Prostate gland (tissue), 2 donors: ENCODE data around the gene CUTA. TPM values are rescaled to one million over a fixed set of nuclear protein-coding genes. Genes with fewer than 3 reads are reported as not detected.
A peak's percentile ranks its signal among the peaks of the same experiment; 100 is the strongest.

Experiments
- DNase-seq: peaks from one replicate; pipeline ENCODE4 v3.0.0-alpha.2; 2019; ENCODE audit warnings: low spot score
- H3K27ac ChIP-seq, 2 donors: fragments of 200-600 bp; sonication (generic); 2 replicates each; pipeline ENCODE4 v1.5.1; 2017 to 2019
- H3K27me3 ChIP-seq: fragments of 200-600 bp; sonication (generic); replicated peaks from 2 replicates; pipeline ENCODE4 v1.5.1; 2019; ENCODE audit not compliant: insufficient read depth
- H3K36me3 ChIP-seq, 2 donors: fragments of 200-600 bp; sonication (generic); 1 replicate in 1 of 2; 2 replicates in 1 of 2; pipeline versions ENCODE4 v1.5.1 to v1.8.1; 2017 to 2019
- H3K4me1 ChIP-seq: fragments of 200-600 bp; sonication (generic); replicated peaks from 2 replicates; pipeline ENCODE4 v1.5.1; 2019
- H3K4me3 ChIP-seq, 2 donors: fragments of 200-600 bp; sonication (generic); 2 replicates each; pipeline ENCODE4 v1.5.1; 2017 to 2019
- H3K9me3 ChIP-seq: fragments of 200-600 bp; sonication (generic); 2 replicates; pipeline ENCODE4 v1.5.1; 2017
- CTCF ChIP-seq, 4 experiments: fragments of 200-600 bp in 2 of 4; fragments of 450-650 bp in 2 of 4; sonication (generic) in 2 of 4; IDR thresholded peaks; 1 replicate in 3 of 4; 2 replicates in 1 of 4; pipeline ENCODE4 v1.5.1; 2016 to 2019; ENCODE audit warnings: antibody characterized with exemption in 4 of 4, mild to moderate bottlenecking in 2 of 4, moderate library complexity in 2 of 4
- POLR2A ChIP-seq: fragments of 450-650 bp; IDR thresholded peaks from one replicate; pipeline ENCODE4 v1.6.1; 2016; ENCODE audit warnings: antibody characterized with exemption, mild to moderate bottlenecking
- POLR2AphosphoS5 ChIP-seq: sonication (generic); formaldehyde crosslinking; IDR thresholded peaks from one replicate; pipeline ENCODE4 v1.6.1; 2017; ENCODE audit warnings: antibody characterized with exemption
- WGBS: methylation state at CpG from one replicate; pipeline ENCODE4 v1.1.5; 2018; 5-methylcytosine and 5-hydroxymethylcytosine counted together
- intact Hi-C: fragments of 100-400 bp; cut with DNase I; formaldehyde crosslinking; loops from one replicate; pipeline ENCODE4 v1.14.2; 2022
- total RNA-seq, 2 donors: library from RNA; depleted of rRNA; stranded (reverse); fragments of >200 nt; gene quantifications; one replicate each; pipeline ENCODE4 v1.1.0, GENCODE V29; 2016

The CUTA gene
- total RNA-seq: 100 to 1,000 TPM; 189 to 260 TPM

- H3K36me3 ChIP-seq: no peaks in the 10 kb centered on the region
- H3K4me1 ChIP-seq: peaks cover 6% of the 10 kb centered on the region
- intact Hi-C loops: loop anchor here (10.0 kb wide), 1 partner anchor 443 kb away; no protein-coding TSS in a partner anchor
These were observed at the start of gene CUTA for GRCh38 chr6:33417903-33418689. Gene CUTA (minus strand): TSS chr6:33418107. CDS start chr6:33418000, 107 bp downstream.

GRCh38 chr6:33467091-33467490 lies 49.2 kb upstream of the CUTA start:
- Histone ChIP-seq H3K4me3 (no peak overlapping the region), H3K36me3 (no peaks in the 10 kb centered on the region), H3K27me3 (no peaks in the 10 kb centered on the region), H3K4me1 (no peaks in the 10 kb centered on the region), H3K27ac (no peak overlapping the region), H3K9me3 (no peaks in the 10 kb centered on the region)
- no peak for DNase-seq
- WGBS: 73% methylated on average over 7 of the region's 7 CpGs
- intact Hi-C loops: no loop called here
- no peak for TF ChIP-seq POLR2A
- no peak for TF ChIP-seq POLR2AphosphoS5
- TF ChIP-seq CTCF (IDR thresholded peaks at IDR 0.05): no peak

More at GRCh38 chr6:33417903-33418689, at the start of gene CUTA:
- H3K9me3 ChIP-seq: no peaks in the 10 kb centered on the region
- peak; percentile 100 for DNase-seq
- TF ChIP-seq CTCF (IDR thresholded peaks at IDR 0.05) (peak in 3 of 4 experiments; percentile 35 to 71 (median 59)), POLR2A (peak; percentile 72), POLR2AphosphoS5 (peak; percentile 100)
- WGBS: under 1% methylated on average over 49 of the region's 51 CpGs
- peak within 1 kb of the TSS; percentile 42 to 56 for H3K4me3 ChIP-seq
- H3K27ac ChIP-seq: peak within 1 kb of the TSS; percentile 93 to 95
- H3K27me3 ChIP-seq: no peaks in the 10 kb centered on the region

GRCh38 chr6:33466075-33466735 lies 48.3 kb upstream of the CUTA start:
- no peak overlapping the region for H3K27ac ChIP-seq
- H3K36me3 ChIP-seq: no peaks in the 10 kb centered on the region
- no peak for DNase-seq
- no peak overlapping the region for H3K4me3 ChIP-seq
- WGBS: 94% methylated on average over 4 of the region's 4 CpGs
- no peaks in the 10 kb centered on the region for H3K4me1 ChIP-seq
- intact Hi-C loops: no loop called here
- TF ChIP-seq POLR2A: no peak
- no peak for TF ChIP-seq POLR2AphosphoS5
- no peak for TF ChIP-seq CTCF (IDR thresholded peaks at IDR 0.05)
- H3K9me3 ChIP-seq: no peaks in the 10 kb centered on the region
- no peaks in the 10 kb centered on the region for H3K27me3 ChIP-seq

- WGBS: 100% methylated on average over 2 of the region's 2 CpGs
- no peak for DNase-seq
These were observed 41.3 kb upstream of the CUTA start for GRCh38 chr6:33459226-33459625.

More at GRCh38 chr6:33459226-33459625, 41.3 kb upstream of the CUTA start:
- H3K4me3 ChIP-seq: no peak overlapping the region
- no peak overlapping the region for H3K27ac ChIP-seq
- no peaks in the 10 kb centered on the region for H3K4me1 ChIP-seq
- no peaks in the 10 kb centered on the region for H3K36me3 ChIP-seq
- TF ChIP-seq POLR2A (no peak), POLR2AphosphoS5 (no peak), CTCF (IDR thresholded peaks at IDR 0.05) (no peak)
- no peaks in the 10 kb centered on the region for H3K9me3 ChIP-seq
- intact Hi-C loops: loop anchor here (10.0 kb wide), 1 partner anchor 326 kb away; the partner anchor contains the start of gene LEMD2
- no peaks in the 10 kb centered on the region for H3K27me3 ChIP-seq
